Spleen (tissue), 11 donors: ENCODE data around the gene GNMT. TPM values are rescaled to one million over a fixed set of nuclear protein-coding genes. Genes with fewer than 3 reads are reported as not detected.

ENCODE experiments used
- DNase-seq: peaks from one replicate; pipeline ENCODE4 v3.0.0-alpha.2; 2020
- H3K27ac ChIP-seq, 8 donors: fragments of 200-600 bp; sonication (generic) in 7 of 8; 1 replicate in 4 of 8; 2 replicates in 4 of 8; pipeline versions ENCODE4 v1.5.0 to v1.8.0; 2016 to 2021; ENCODE audit warnings: inconsistent platforms in 4 of 8, mild to moderate bottlenecking in 4 of 8, moderate library complexity in 1 of 8
- H3K27me3 ChIP-seq, 7 donors: fragments of 200-600 bp; sonication (generic) in 6 of 7; replicated peaks in 1 of 7; 1 replicate in 4 of 7; 2 replicates in 3 of 7; pipeline versions ENCODE4 v1.5.0 to v1.8.0; 2016 to 2021; ENCODE audit warnings: inconsistent platforms in 3 of 7, mild to moderate bottlenecking in 1 of 7
- H3K36me3 ChIP-seq, 6 donors: fragments of 200-600 bp; sonication (generic) in 5 of 6; 1 replicate in 4 of 6; 2 replicates in 2 of 6; pipeline versions ENCODE4 v1.5.0 to v1.8.0; 2016 to 2021; ENCODE audit warnings: inconsistent platforms in 2 of 6
- H3K4me1 ChIP-seq, 6 donors: fragments of 200-600 bp; sonication (generic) in 5 of 6; 1 replicate in 3 of 6; 2 replicates in 3 of 6; pipeline versions ENCODE4 v1.5.0 to v1.8.0; 2016 to 2021; ENCODE audit warnings: inconsistent platforms in 3 of 6
- H3K4me3 ChIP-seq, 8 donors: fragments of 200-600 bp; sonication (generic) in 7 of 8; 1 replicate in 4 of 8; 2 replicates in 4 of 8; pipeline versions ENCODE4 v1.5.0 to v1.8.0; 2016 to 2021; ENCODE audit warnings: inconsistent platforms in 4 of 8, mild to moderate bottlenecking in 4 of 8, moderate library complexity in 2 of 8
- H3K9me3 ChIP-seq, 8 donors: fragments of 200-600 bp; sonication (generic) in 7 of 8; 1 replicate in 4 of 8; 2 replicates in 4 of 8; pipeline versions ENCODE4 v1.5.0 to v1.8.0; 2016 to 2021; ENCODE audit warnings: inconsistent platforms in 4 of 8
- CTCF ChIP-seq, 11 experiments: fragments of 200-600 bp in 7 of 11; fragments of 450-650 bp in 4 of 11; sonication (generic) in 4 of 11; IDR thresholded peaks in 8 of 11; conservative IDR thresholded peaks in 3 of 11; 1 replicate in 7 of 11; 2 replicates in 4 of 11; pipeline versions ENCODE4 v1.4.0 to v1.8.0; 2016 to 2021; ENCODE audit warnings: antibody characterized with exemption in 11 of 11, inconsistent platforms in 4 of 11, mild to moderate bottlenecking in 1 of 11
- POLR2A ChIP-seq, 3 donors: fragments of 450-650 bp; IDR thresholded peaks; one replicate each; pipeline ENCODE4 v1.5.1; 2017; ENCODE audit warnings: antibody characterized with exemption in 3 of 3, mild to moderate bottlenecking in 1 of 3
- POLR2AphosphoS5 ChIP-seq, 3 donors: sonication (generic); formaldehyde crosslinking; IDR thresholded peaks; one replicate each; pipeline ENCODE4 v1.5.1; 2017; ENCODE audit warnings: antibody characterized with exemption in 3 of 3
- WGBS, 5 donors: extraction: QIAGEN DNeasy Blood & Tissue Kit in 3 of 5; methylation state at CpG; one replicate each; pipeline versions ENCODE4 v1.1.5 to v1.1.7; 2013 to 2018; 5-methylcytosine and 5-hydroxymethylcytosine counted together
- intact Hi-C: fragments of 100-400 bp; cut with DNase I; formaldehyde crosslinking; loops from one replicate; pipeline ENCODE4 v1.15.0; 2023; ENCODE audit warnings: low total_unique reads
- polyA plus RNA-seq, 3 donors: library from polyadenylated mRNA; stranded (reverse); fragments of 200-250 nt; gene quantifications; one replicate each; pipeline ENCODE4 v1.2.1, GENCODE V29; 2013
- total RNA-seq, 7 donors: library from RNA; depleted of rRNA in 3 of 7; stranded (reverse); fragments of >200 nt in 3 of 7; fragmentation: NEBNext Ultra II Directional in 4 of 7; extraction: Animal tissue kit (Norgen Biotek cat#: 25700) in 4 of 7; gene quantifications; one replicate each; pipeline versions ENCODE4 v1.1.0 to v1.2.1, GENCODE V29; 2016 to 2021
- donor health status: healthy with polysubstance abuse.
- donor health status: DM: no; HTN: no; CAD: no; lungs with moderate emphysema.
- donor health status: DM: no; HTN: no; CAD: no.
- donor health status: Bipolar disorder and iron deficiency.
- donor health status: healthy.
- donor health status: DM: no; HTN: no; CAD: no.
- donor health status: DM: yes; HTN: yes; CAD: no.

Gene GNMT
- total and polyA plus RNA-seq, 10 donors: 0.68 to 3.0 (median 2.0) TPM

GRCh38 chr6:42978487-42978838 is 17.9 kb downstream of the GNMT start:
- Histone ChIP-seq H3K4me1 (peaks cover 21 to 72% (median 46%) of the 10 kb centered on the region in 6 donors), H3K27ac (peak overlapping the region; percentile 79 to 96 (median 92)), H3K36me3 (peaks cover 0 to 19% (median 0%) of the 10 kb centered on the region in 6 donors), H3K9me3 (no peaks in the 10 kb centered on the region), H3K27me3 (no peaks in the 10 kb centered on the region), H3K4me3 (peak overlapping the region; percentile 69 to 98 (median 93))
- no peak for TF ChIP-seq POLR2AphosphoS5 (IDR thresholded peaks at IDR 0.05)
- TF ChIP-seq CTCF (IDR thresholded peaks at IDR 0.05 in 8 of 11, conservative IDR thresholded peaks at IDR 0.05 in 3 of 11): no peak
- no peak for TF ChIP-seq POLR2A (IDR thresholded peaks at IDR 0.05)
- intact Hi-C loops: no loop called here
- 0 to 3% (median 1%) methylated on average over 3 to 28 of the region's 28 CpGs for WGBS, 5 donors
- DNase-seq: peak; percentile 90

DNA sequence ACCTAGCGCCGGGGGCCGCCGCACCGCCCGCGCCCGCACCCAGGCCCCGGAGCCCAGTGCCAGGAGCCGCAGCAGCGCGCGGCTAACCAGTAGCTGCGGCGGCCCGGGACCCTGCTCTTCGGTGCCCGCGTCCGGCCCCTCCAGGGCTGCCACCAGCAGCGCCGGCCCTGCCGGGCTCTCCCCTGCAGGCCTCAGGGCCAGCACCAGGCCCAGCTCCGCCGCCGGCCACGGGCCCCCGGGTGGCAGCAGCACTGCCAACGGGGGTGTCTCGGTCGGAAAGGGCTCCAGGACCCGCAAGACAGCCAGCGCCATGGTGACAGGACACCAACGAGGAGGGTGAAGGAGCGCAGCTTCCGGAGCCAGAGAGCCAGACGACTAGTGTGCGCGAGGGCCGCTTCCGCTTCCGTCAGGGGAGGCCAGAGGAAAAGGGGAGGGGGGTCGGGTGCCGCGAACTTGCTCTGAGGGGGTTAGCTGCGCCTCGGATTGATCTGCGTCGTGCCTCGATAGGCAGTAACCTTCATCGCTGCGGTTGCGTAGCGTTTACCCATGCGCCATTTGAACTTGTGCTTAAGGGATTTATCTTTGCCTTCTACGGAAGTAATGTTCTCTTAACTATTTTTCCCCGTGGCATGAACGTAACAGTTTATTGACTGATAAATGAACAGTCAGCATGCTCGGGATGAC is 18.4 kb downstream of the GNMT start, which contains the start of gene PEX6:
Gene PEX6, minus strand, starts transcription at position 343 of the 684 bp plus-strand sequence. Its CDS starts 31 bp downstream, at position 312.
- 0 to 1% (median 0%) methylated on average over 37 to 59 of the region's 59 CpGs for WGBS, 5 donors
- no peaks in the 10 kb centered on the region for H3K27me3 ChIP-seq
- H3K4me1 ChIP-seq: peaks cover 26 to 73% (median 52%) of the 10 kb centered on the region in 6 donors
- peak; percentile 99 for DNase-seq
- intact Hi-C loops: no loop called here
- no peaks in the 10 kb centered on the region for H3K9me3 ChIP-seq
- TF ChIP-seq POLR2A (IDR thresholded peaks at IDR 0.05) (peak in 1 of 3 donors; percentile 13), CTCF (IDR thresholded peaks at IDR 0.05 in 8 of 11, conservative IDR thresholded peaks at IDR 0.05 in 3 of 11) (no peak), POLR2AphosphoS5 (IDR thresholded peaks at IDR 0.05) (peak; percentile 90 to 93 (median 91))
- peak within 1 kb of the TSS; percentile 69 to 98 (median 93) for H3K4me3 ChIP-seq
- peaks cover 0 to 14% (median 0%) of the 10 kb centered on the region in 6 donors for H3K36me3 ChIP-seq
- H3K27ac ChIP-seq: peak within 1 kb of the TSS; percentile 79 to 96 (median 92)

- no peak for DNase-seq
- WGBS, 5 donors: 32 to 39% (median 33%) methylated on average over 9 of the region's 9 CpGs
- TF ChIP-seq POLR2A (IDR thresholded peaks at IDR 0.05) (no peak), POLR2AphosphoS5 (IDR thresholded peaks at IDR 0.05) (peak in 1 of 3 donors; percentile 8)
- H3K9me3 ChIP-seq: no peaks in the 10 kb centered on the region
- peak overlapping the region; percentile 69 to 98 (median 93) for H3K4me3 ChIP-seq
- intact Hi-C loops: no loop called here
- H3K27ac ChIP-seq: peak overlapping the region; percentile 79 to 96 (median 92)
- H3K36me3 ChIP-seq: peaks cover 0 to 7% (median 0%) of the 10 kb centered on the region in 6 donors
- no peaks in the 10 kb centered on the region for H3K27me3 ChIP-seq
- peaks cover 28 to 70% (median 55%) of the 10 kb centered on the region in 6 donors for H3K4me1 ChIP-seq
Measured at GRCh38 chr6:42979523-42980177, 19.1 kb downstream of the GNMT start.

GRCh38 chr6:42981836-42982235 is 21.3 kb downstream of the GNMT start:
- no peak overlapping the region for H3K4me3 ChIP-seq
- 81 to 87% (median 82%) methylated on average over 5 of the region's 5 CpGs for WGBS, 5 donors
- DNase-seq: no peak
- intact Hi-C loops: no loop called here
- no peaks in the 10 kb centered on the region for H3K9me3 ChIP-seq
- TF ChIP-seq POLR2AphosphoS5 (IDR thresholded peaks at IDR 0.05) (no peak), CTCF (IDR thresholded peaks at IDR 0.05 in 8 of 11, conservative IDR thresholded peaks at IDR 0.05 in 3 of 11) (no peak), POLR2A (IDR thresholded peaks at IDR 0.05) (no peak)
- H3K27me3 ChIP-seq: no peaks in the 10 kb centered on the region
- no peaks in the 10 kb centered on the region for H3K36me3 ChIP-seq
- H3K27ac ChIP-seq: no peak overlapping the region
- peaks cover 38 to 69% (median 61%) of the 10 kb centered on the region in 6 donors for H3K4me1 ChIP-seq
